K562 (cell line): ENCODE measurements around the gene MVB12B. TPM values are rescaled to one million over a fixed set of nuclear protein-coding genes. Genes with fewer than 3 reads are reported as not detected.
A peak's percentile ranks its signal among the peaks of the same experiment; 100 is the strongest.
"Not testable (repeated sequence)": the region's sequence is repeated elsewhere in the genome, so short reads cannot be mapped to it uniquely, and the experiment has no call there.

Experiments
- ATAC-seq: fragments of 200-7000 bp; cut with Tn5 transposase; 3 replicates; pipeline ENCODE4 v1.9.1; 2020; ENCODE audit warnings: moderate library complexity
- BruUV-seq: library from RNA; stranded (reverse); fragments of 400-500 nt; replicated peaks from 2 replicates; lab custom pipeline; 2021; lab: Mats Ljungman, UMichigan
- CTCF ChIA-PET: fragments of 300-600 bp; formaldehyde crosslinking; extraction: SDS; loops from one replicate; lab custom pipeline; 2021; ENCODE audit warnings: low intra/inter-chr PET ratio; lab: Yijun Ruan, JAX
- POLR2A ChIA-PET: fragments of 300-600, 350-650 bp; sonication (Branson Sonifier 250); formaldehyde crosslinking; extraction: SDS; loops from one replicate; lab custom pipeline; 2021; ENCODE audit warnings: antibody characterized with exemption, inconsistent platforms; lab: Yijun Ruan, JAX
- DNase-seq, 4 experiments: peaks; one replicate each; pipeline versions ENCODE4 v3.0.0 to v3.0.0-alpha.2; 2011 to 2018; ENCODE audit warnings: low spot score in 3 of 4, mixed read lengths in 3 of 4; ENCODE audit errors: extremely low read depth in 1 of 4
- FAIRE-seq: peaks from 2 replicates; lab custom pipeline; 2011; peaks lifted over from hg19 to GRCh38; lab: Jason Lieb, UNC
- H2AFZ ChIP-seq: 2 replicates; pipeline ENCODE4 v1.6.0; 2011; ENCODE audit warnings: low read depth, low read length, control low read depth, inconsistent platforms
- H3K27ac ChIP-seq: fragments of 200-600 bp; 3 replicates; pipeline ENCODE4 v1.8.0; 2011; ENCODE audit warnings: low read depth, mild to moderate bottlenecking, control low read depth, inconsistent platforms, low read length, moderate library complexity, mixed read lengths; ENCODE audit errors: extremely low read depth
- H3K27me3 ChIP-seq, 2 experiments: fragments of 300-600 bp in 1 of 2; 2 replicates in 1 of 2; 3 replicates in 1 of 2; pipeline versions ENCODE4 v1.6.0 to v1.8.0; 2011; ENCODE audit warnings: inconsistent platforms in 2 of 2, low read length in 2 of 2, mild to moderate bottlenecking in 1 of 2, mixed read lengths in 1 of 2, moderate library complexity in 1 of 2; ENCODE audit not compliant: control insufficient read depth in 2 of 2, insufficient read depth in 2 of 2
- H3K36me3 ChIP-seq: fragments of 300-600 bp; 3 replicates; pipeline ENCODE4 v1.8.0; 2011; ENCODE audit warnings: mild to moderate bottlenecking, low read length, inconsistent platforms; ENCODE audit not compliant: control insufficient read depth, insufficient read depth
- H3K4me1 ChIP-seq, 2 experiments: fragments of 200-600 bp in 1 of 2; replicated peaks in 1 of 2; 2 replicates in 1 of 2; 3 replicates in 1 of 2; pipeline versions ENCODE4 v1.5.1 to v1.8.0; 2011; ENCODE audit warnings: inconsistent platforms in 2 of 2, low read length in 2 of 2, mild to moderate bottlenecking in 1 of 2, mixed read lengths in 1 of 2, moderate library complexity in 1 of 2; ENCODE audit not compliant: control insufficient read depth in 2 of 2, insufficient read depth in 2 of 2
- H3K4me2 ChIP-seq: 2 replicates; pipeline ENCODE4 v1.6.1; 2011; ENCODE audit warnings: low read length, control low read depth, inconsistent platforms, mixed read lengths; ENCODE audit not compliant: insufficient read depth
- H3K4me3 ChIP-seq: fragments of 200-600 bp; sonication (generic), shearing (Covaris generic); 2 replicates; pipeline ENCODE4 v1.5.1; 2016; ENCODE audit warnings: control low read depth, inconsistent platforms
- H3K79me2 ChIP-seq: fragments of 200-600 bp; 3 replicates; pipeline ENCODE4 v1.8.0; 2011; ENCODE audit warnings: low read length, inconsistent platforms; ENCODE audit not compliant: control insufficient read depth, insufficient read depth
- H3K9ac ChIP-seq, 2 experiments: 2 replicates each; pipeline versions ENCODE4 v1.6.0 to v1.6.1; 2011; ENCODE audit warnings: low read depth in 2 of 2, low read length in 2 of 2, control low read depth in 1 of 2, inconsistent platforms in 1 of 2, mild to moderate bottlenecking in 1 of 2, mixed read lengths in 1 of 2; ENCODE audit not compliant: insufficient read depth in 1 of 2
- H3K9me1 ChIP-seq: one replicate; pipeline ENCODE4 v1.6.0; 2011; ENCODE audit warnings: inconsistent platforms, mild to moderate bottlenecking, low read length, moderate library complexity; ENCODE audit not compliant: control insufficient read depth, insufficient read depth
- H3K9me3 ChIP-seq: replicated peaks from 2 replicates; pipeline ENCODE4 v1.5.1; 2011; ENCODE audit warnings: low read depth, low read length, inconsistent platforms; ENCODE audit not compliant: control insufficient read depth, insufficient read depth
- H4K20me1 ChIP-seq: replicated peaks from 2 replicates; pipeline ENCODE4 v1.6.1; 2011; ENCODE audit warnings: low read length, inconsistent platforms, mixed read lengths; ENCODE audit not compliant: control insufficient read depth, insufficient read depth
- CTCF ChIP-seq, 3 experiments: IDR thresholded peaks in 2 of 3; conservative IDR thresholded peaks in 1 of 3; 2 replicates each; pipeline ENCODE4 v1.5.1; 2011 to 2012; ENCODE audit warnings: low read length in 3 of 3, mild to moderate bottlenecking in 3 of 3, control low read depth in 2 of 3, improper control_type of control experiment in 1 of 3, inconsistent platforms in 1 of 3, low read depth in 1 of 3, mixed read lengths in 1 of 3, moderate library complexity in 1 of 3; ENCODE audit not compliant: insufficient read depth in 2 of 3
- ZNF384 ChIP-seq: IDR thresholded peaks from 2 replicates; pipeline ENCODE4 v1.6.1; 2012; ENCODE audit warnings: low read depth, low read length, improper control_type of control experiment
- WGBS: fragments of 100-300 bp; shearing (Covaris generic); methylation state at CpG from one replicate; pipeline ENCODE4 v1.1.6; 2016; ENCODE audit warnings: low coverage, mixed read lengths; ENCODE audit not compliant: insufficient coverage; ENCODE audit errors: missing lambda C conversion rate; 5-methylcytosine and 5-hydroxymethylcytosine counted together
- in situ Hi-C: fragments of 300-500 bp; cut with MboI; formaldehyde crosslinking; loops from 4 replicates; pipeline ENCODE4 v1.15.0; 2018; ENCODE audit warnings: inconsistent platforms, mixed read lengths
- intact Hi-C: fragments of 100-400 bp; cut with micrococcal nuclease; formaldehyde crosslinking; loops from 2 replicates; pipeline ENCODE4 v1.14.2; 2022
- polyA plus RNA-seq, 8 experiments: library from polyadenylated mRNA; depleted of rRNA in 4 of 8; stranded (reverse) in 5 of 8; unstranded in 3 of 8; fragments of >200 nt; fragmentation: Nextera tagmentation in 2 of 8; fragmentation: Illumina TruSeq in 1 of 8; extraction: Ambion mirVana in 2 of 8; extraction: Trizol in 1 of 8; gene quantifications; 2 replicates each; pipeline versions ENCODE4 v1.2.1 to v1.2.3, GENCODE V29; 2011 to 2014; ENCODE audit warnings: inconsistent platforms in 1 of 8, missing spikeins in 1 of 8
- small RNA-seq: library from RNA; depleted of rRNA; stranded (forward); fragments of <200 nt; gene quantifications from one replicate; pipeline ENCODE3, GENCODE V24; 2014
- total RNA-seq, 7 experiments: library from RNA; depleted of rRNA in 6 of 7; stranded (reverse); fragments of >200 nt in 6 of 7; fragmentation: Illumina TruSeq in 2 of 7; extraction: Trizol in 2 of 7; gene quantifications; 2 replicates each; pipeline versions ENCODE4 v1.2.1 to v1.2.3, GENCODE V29; 2011 to 2021; ENCODE audit warnings: low replicate concordance in 1 of 7

Gene MVB12B
- total and polyA plus RNA-seq, 9 of the 15 experiments (the other 6 are each of a cell fraction or from before 2014, with no cell fraction given) = not detected

GRCh38 chr9:126555421-126555820, 228.8 kb downstream of the MVB12B start:
- H3K27ac ChIP-seq, POLR2A ChIA-PET, H3K36me3 ChIP-seq, FAIRE-seq, ATAC-seq, DNase-seq, H2AFZ ChIP-seq: not testable (repeated sequence)
- 3% methylated on average over 10 of the region's 13 CpGs for WGBS
- TF ChIP-seq ZNF384 = peak; percentile 78
- peak in 1 of 3 experiments; percentile 10; a peak in 1 of 6 replicates for TF ChIP-seq CTCF (IDR thresholded peaks at IDR 0.05 in 2 of 3, conservative IDR thresholded peaks at IDR 0.05 in 1 of 3; ENCODE audit: insufficient read depth in 2 of 3, low read depth in 1 of 3, low read length in 3 of 3)
- TF ChIP-seq, all 486 proteins: peak for 2; not testable (repeated sequence) for 484
- H3K9ac ChIP-seq, H3K4me3 ChIP-seq, H3K9me3 ChIP-seq, intact Hi-C loops, H4K20me1 ChIP-seq, H3K79me2 ChIP-seq, H3K4me1 ChIP-seq, H3K4me2 ChIP-seq, H3K9me1 ChIP-seq, BruUV-seq: not testable (repeated sequence)
- H3K27me3 ChIP-seq = peaks cover 2 to 24% of the 10 kb centered on the region in 2 experiments; a peak in 2 of 5 replicates
- in situ Hi-C loops = loop anchor here (5.0 kb wide), 1 partner anchor 53 kb away; no protein-coding TSS in a partner anchor
- CTCF ChIA-PET = interaction anchor here (0.6 to 5.2 kb wide), 3 partner anchors 8 to 54 kb away, joined by 4 to 51 read pairs (median 4); no protein-coding TSS in a partner anchor

Small RNAs within 50 kb of the gene (small RNA-seq; reads per million reads assigned to genes)
- gene RF00108 = not detected
